ENCODE results near the gene GRHL1.

GRHL1 gene

DNA sequence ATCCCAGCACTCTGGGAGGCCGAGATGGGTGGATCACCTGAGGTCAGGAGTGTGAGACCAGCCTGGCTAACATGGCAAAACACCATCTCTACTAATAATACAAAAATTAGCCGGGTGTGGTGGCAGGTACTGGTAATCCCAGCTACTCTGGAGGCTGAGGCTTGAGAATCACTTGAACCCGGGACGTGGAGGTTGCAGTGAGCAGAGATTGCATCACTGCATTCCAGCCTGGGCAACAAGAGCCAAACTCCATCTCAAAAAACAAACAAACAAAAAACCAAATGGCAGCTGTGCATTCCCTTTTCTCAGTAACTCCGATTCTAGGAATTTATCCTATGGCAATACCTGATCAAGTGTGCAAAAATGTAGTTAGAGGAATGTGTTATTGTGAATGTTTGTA is 4.7 kb upstream of the GRHL1 start:
- Histone ChIP-seq H3K4me3 (no peak overlapping the region), H3K27ac (no peak overlapping the region)

DNA sequence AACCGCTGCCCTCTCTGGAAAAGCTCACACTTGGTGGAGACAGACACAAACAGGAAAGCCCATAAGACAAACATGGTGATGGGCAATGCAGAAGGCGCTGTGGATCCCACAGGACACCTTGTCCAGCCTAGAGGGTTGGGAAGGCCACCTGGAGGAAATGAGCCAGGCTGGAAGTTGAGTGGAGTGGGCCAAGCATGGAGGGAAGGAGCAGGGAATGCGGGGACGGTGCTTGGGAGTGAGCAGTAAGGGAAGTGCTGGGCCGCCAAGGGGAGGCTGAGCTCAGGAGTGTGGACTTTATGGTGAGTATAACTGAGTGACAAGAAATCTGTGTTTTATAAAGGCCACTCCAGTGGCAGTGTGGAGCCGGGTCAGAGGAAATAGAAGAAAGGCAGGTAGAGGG is 2.8 kb upstream of the GRHL1 start:
- Histone ChIP-seq H3K4me3 (no peak overlapping the region), H3K27ac (no peak overlapping the region)

GRCh38 chr2:9949239-9949991 is 2.1 kb upstream of the GRHL1 start:
- no peak overlapping the region for H3K4me3 ChIP-seq
- H3K27ac ChIP-seq, result peak overlapping the region in 1 of 21 experiments; percentile 92

GRCh38 chr2:9949992-9950520 is 1.4 kb upstream of the GRHL1 start:
- H3K27ac ChIP-seq, result peak overlapping the region in 15 of 21 experiments; percentile 73 to 95 (median 84)
- peak overlapping the region in 5 of 7 experiments; percentile 58 to 90 (median 66) for H3K4me3 ChIP-seq

GRCh38 chr2:9950521-9951271 is 797 bp upstream of the GRHL1 start:
- Histone ChIP-seq H3K4me3 (peak overlapping the region; percentile 53 to 90 (median 60)), H3K27ac (peak overlapping the region; percentile 60 to 95 (median 84))

GRCh38 chr2:9951272-9951521 is 296 bp upstream of the GRHL1 start:
- peak overlapping the region; percentile 60 to 95 (median 84) for H3K27ac ChIP-seq

DNA sequence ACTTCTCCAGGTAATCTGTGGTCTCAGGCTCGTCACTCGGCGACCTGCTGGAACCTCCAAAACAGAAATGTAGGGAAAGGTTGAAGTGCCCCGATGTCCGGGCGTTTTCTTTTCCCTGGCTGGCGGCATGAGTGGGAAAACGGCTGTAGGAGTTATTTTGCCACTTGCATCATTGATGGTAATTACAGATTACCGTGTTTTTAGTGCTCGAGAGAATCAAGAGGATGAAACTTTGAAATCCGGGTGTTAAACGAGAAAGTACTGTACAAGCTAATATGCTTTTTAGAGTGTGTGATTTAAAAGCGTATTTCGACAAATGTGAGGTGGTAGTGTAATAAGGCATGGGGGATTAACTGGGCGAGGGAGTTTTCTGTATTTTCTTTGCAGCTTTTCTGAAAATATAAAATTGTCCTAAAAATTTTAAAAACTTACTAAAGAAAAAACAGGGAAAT is 819 bp downstream of the GRHL1 start:
- peak overlapping the region; percentile 53 to 90 (median 64) for H3K4me3 ChIP-seq
- H3K27ac ChIP-seq, result peak overlapping the region; percentile 23 to 95 (median 84)

More at GRCh38 chr2:9951272-9951521, 296 bp upstream of the GRHL1 start:
- peak overlapping the region; percentile 53 to 90 (median 60) for H3K4me3 ChIP-seq

DNA sequence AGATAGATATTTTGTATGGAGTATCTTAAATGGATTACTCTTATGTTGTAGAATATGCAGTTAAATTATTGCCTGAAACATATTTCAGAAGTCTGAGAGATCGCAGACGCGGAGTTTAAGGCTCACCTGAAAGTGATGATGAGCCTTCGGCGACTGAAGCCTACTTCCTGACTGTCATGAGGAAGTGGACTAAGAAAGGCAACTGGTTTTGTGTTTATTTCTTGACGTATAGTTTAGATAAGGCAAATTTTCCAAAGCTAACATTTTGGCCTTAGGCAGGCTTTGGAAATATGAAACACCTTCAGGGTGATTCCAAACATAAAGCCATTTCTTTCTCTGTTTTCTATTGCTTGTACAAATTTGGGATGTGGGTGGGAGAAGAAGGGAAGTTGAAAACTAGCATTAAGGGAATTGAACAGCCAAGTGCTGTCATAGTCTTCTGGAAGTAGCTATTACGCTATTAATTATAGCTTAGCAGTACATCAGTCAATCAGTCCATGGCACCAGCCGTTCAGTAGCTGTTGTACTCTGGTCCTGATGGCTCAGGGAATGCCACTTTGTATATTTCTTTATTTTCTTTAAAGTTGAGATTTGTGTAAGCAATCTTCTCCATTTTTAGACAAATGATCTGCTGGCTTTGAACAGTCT is 1.5 kb downstream of the GRHL1 start:
- Histone ChIP-seq H3K27ac (peak overlapping the region in 16 of 21 experiments; percentile 15 to 90 (median 84)), H3K4me3 (peak overlapping the region in 6 of 7 experiments; percentile 53 to 90 (median 65))

GRCh38 chr2:9954136-9954535 is 2.6 kb downstream of the GRHL1 start:
- peak overlapping the region in 11 of 21 experiments; percentile 12 to 90 (median 38) for H3K27ac ChIP-seq

DNA sequence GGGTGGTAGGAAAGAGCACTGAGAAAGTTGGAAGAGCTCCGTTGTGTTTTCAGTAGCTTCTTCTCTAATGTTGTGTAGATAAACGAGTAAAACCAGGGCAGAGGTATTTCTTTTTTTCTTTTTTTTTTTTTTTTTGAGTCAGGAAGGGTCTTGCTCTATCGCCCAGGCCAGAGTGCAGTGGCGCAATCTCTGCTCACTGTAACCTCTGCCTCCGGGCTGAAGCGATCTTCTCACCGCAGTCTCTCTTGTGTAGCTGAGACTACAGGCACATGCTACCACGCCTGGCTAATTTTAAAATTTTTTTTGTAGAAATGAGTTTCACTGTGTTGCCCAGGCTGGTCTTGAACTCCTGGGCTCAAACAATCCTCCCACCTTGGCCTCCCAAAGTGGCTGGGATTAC is 6.6 kb downstream of the GRHL1 start:
- Histone ChIP-seq H3K27ac (no peak overlapping the region), H3K4me3 (no peak overlapping the region)

More at GRCh38 chr2:9954136-9954535, 2.6 kb downstream of the GRHL1 start:
- peak overlapping the region in 3 of 7 experiments; percentile 60 to 90 (median 75) for H3K4me3 ChIP-seq

- H3K27ac ChIP-seq, result no peak overlapping the region
- no peak overlapping the region for H3K4me3 ChIP-seq
Measured at GRCh38 chr2:9959262-9959661, 7.8 kb downstream of the GRHL1 start.

GRCh38 chr2:9961013-9961412 is 9.5 kb downstream of the GRHL1 start:
- no peak overlapping the region for H3K4me3 ChIP-seq
- no peak overlapping the region for H3K27ac ChIP-seq

- Histone ChIP-seq H3K27ac (no peak overlapping the region), H3K4me3 (no peak overlapping the region)
Measured at GRCh38 chr2:9964334-9964980, 13.0 kb downstream of the GRHL1 start.

- peak overlapping the region in 6 of 21 experiments; percentile 1 to 51 (median 7) for H3K27ac ChIP-seq
- no peak overlapping the region for H3K4me3 ChIP-seq
Measured at GRCh38 chr2:9965119-9965822, 13.8 kb downstream of the GRHL1 start.

- Histone ChIP-seq H3K4me3 (no peak overlapping the region), H3K27ac (peak overlapping the region in 5 of 21 experiments; percentile 5 to 10 (median 8))
Measured at GRCh38 chr2:9966491-9967022, 15.1 kb downstream of the GRHL1 start.

- H3K27ac ChIP-seq, result peak overlapping the region in 8 of 21 experiments; percentile 5 to 31 (median 10)
- H3K4me3 ChIP-seq, result no peak overlapping the region
Measured at GRCh38 chr2:9967053-9967775, 15.7 kb downstream of the GRHL1 start.

- Histone ChIP-seq H3K4me3 (no peak overlapping the region), H3K27ac (peak overlapping the region in 5 of 21 experiments; percentile 1 to 53 (median 20))
Measured at GRCh38 chr2:9968553-9969497, 17.3 kb downstream of the GRHL1 start.
